OCI-LY3 (cell line): ENCODE measurements around the gene BMP2K.

Source experiments
- H2AFZ ChIP-seq: fragments of 200-600, 300-600 bp; shearing (Covaris generic); 2 replicates; pipeline ENCODE4 v1.6.0; 2014; ENCODE audit warnings: antibody characterized with exemption, low read depth, low read length
- H3K27ac ChIP-seq: fragments of 200-600, 300-600 bp; sonication (generic); 2 replicates; pipeline ENCODE4 v1.5.1; 2014; ENCODE audit warnings: mild to moderate bottlenecking, low read length, moderate library complexity, mixed read lengths
- H3K27me3 ChIP-seq: fragments of 200-600, 300-600 bp; sonication (generic); 2 replicates; pipeline ENCODE4 v1.6.1; 2014; ENCODE audit warnings: low read depth, low read length, mixed read lengths
- H3K36me3 ChIP-seq: fragments of 200-600, 300-600 bp; sonication (generic); replicated peaks from 2 replicates; pipeline ENCODE3; 2014; ENCODE audit warnings: low read depth, low read length, mixed read lengths
- H3K4me1 ChIP-seq: fragments of 300-600, 200-600 bp; sonication (generic); 2 replicates; pipeline ENCODE4 v1.6.1; 2014; ENCODE audit warnings: low read length, mixed read lengths
- H3K4me2 ChIP-seq: fragments of 200-600, 300-600 bp; sonication (generic); 2 replicates; pipeline ENCODE4 v1.6.1; 2014; ENCODE audit warnings: low read length, mixed read lengths
- H3K4me3 ChIP-seq: fragments of 300-600, 200-600 bp; sonication (generic); 2 replicates; pipeline ENCODE4 v1.5.1; 2014; ENCODE audit warnings: antibody characterized with exemption, mild to moderate bottlenecking, low read length, moderate library complexity
- H3K79me2 ChIP-seq: fragments of 300-600, 200-600 bp; shearing (Covaris generic); 2 replicates; pipeline ENCODE4 v1.6.1; 2014; ENCODE audit warnings: mild to moderate bottlenecking, low read length, mixed read lengths
- H3K9ac ChIP-seq: fragments of 300-600, 200-600 bp; shearing (Covaris generic); 2 replicates; pipeline ENCODE4 v1.6.0; 2014; ENCODE audit warnings: mild to moderate bottlenecking, low read length, moderate library complexity
- H3K9me3 ChIP-seq: fragments of 200-600, 300-600 bp; shearing (Covaris generic); 2 replicates; pipeline ENCODE4 v1.6.1; 2014; ENCODE audit warnings: low read length, mixed read lengths; ENCODE audit not compliant: insufficient read depth
- H4K20me1 ChIP-seq: fragments of 200-600, 300-600 bp; sonication (generic); 2 replicates; pipeline ENCODE4 v1.6.1; 2016; ENCODE audit warnings: low read length, mixed read lengths; ENCODE audit not compliant: insufficient read depth
- CTCF ChIP-seq: fragments of 200-600, 300-600 bp; sonication (generic); IDR thresholded peaks from 2 replicates; pipeline ENCODE4 v1.5.1; 2014; ENCODE audit warnings: antibody characterized with exemption, low read length, low read depth
- EZH2phosphoT487 ChIP-seq: fragments of 200-600 bp; shearing (Covaris generic); IDR thresholded peaks from 2 replicates; pipeline ENCODE4 v1.6.1; 2018; ENCODE audit warnings: antibody characterized with exemption, mixed run types, low read depth

BMP2K gene

GRCh38 chr4:78747475-78747922 is 28.7 kb upstream of the BMP2K start:
- TF ChIP-seq EZH2phosphoT487 (no peak), CTCF (no peak)
- H2AFZ ChIP-seq = no peak overlapping the region
- peaks cover 3% of the 10 kb centered on the region for H3K36me3 ChIP-seq
- H3K9me3 ChIP-seq = no peaks in the 10 kb centered on the region
- no peak overlapping the region for H3K9ac ChIP-seq
- peaks cover 49% of the 10 kb centered on the region for H3K4me1 ChIP-seq
- H3K4me3 ChIP-seq = no peak overlapping the region
- H3K79me2 ChIP-seq = no peaks in the 10 kb centered on the region
- H3K27me3 ChIP-seq = no peaks in the 10 kb centered on the region
- no peaks in the 10 kb centered on the region for H4K20me1 ChIP-seq
- H3K27ac ChIP-seq = no peak overlapping the region
- H3K4me2 ChIP-seq = no peak overlapping the region

GRCh38 chr4:78748381-78748780 is 27.8 kb upstream of the BMP2K start:
- Histone ChIP-seq H3K4me3 (no peak overlapping the region), H4K20me1 (no peaks in the 10 kb centered on the region), H3K4me1 (peaks cover 51% of the 10 kb centered on the region), H3K36me3 (peaks cover 3% of the 10 kb centered on the region), H3K79me2 (no peaks in the 10 kb centered on the region), H3K27me3 (no peaks in the 10 kb centered on the region), H3K4me2 (no peak overlapping the region), H3K9ac (no peak overlapping the region), H3K9me3 (no peaks in the 10 kb centered on the region), H2AFZ (no peak overlapping the region), H3K27ac (no peak overlapping the region)
- TF ChIP-seq CTCF (peak; percentile 25; the same call in 1 of the 2 replicates), EZH2phosphoT487 (no peak)

- H3K9ac ChIP-seq = peak overlapping the region; percentile 60
- H3K36me3 ChIP-seq = peaks cover 3% of the 10 kb centered on the region
- no peaks in the 10 kb centered on the region for H3K27me3 ChIP-seq
- no peaks in the 10 kb centered on the region for H4K20me1 ChIP-seq
- no peak overlapping the region for H2AFZ ChIP-seq
- H3K4me1 ChIP-seq = peaks cover 57% of the 10 kb centered on the region
- H3K4me2 ChIP-seq = peak overlapping the region; percentile 85
- no peaks in the 10 kb centered on the region for H3K9me3 ChIP-seq
- H3K27ac ChIP-seq = peak overlapping the region; percentile 91
- H3K4me3 ChIP-seq = peak overlapping the region; percentile 59
- TF ChIP-seq CTCF = no peak
- TF ChIP-seq EZH2phosphoT487 = no peak
- H3K79me2 ChIP-seq = no peaks in the 10 kb centered on the region
These were observed 26.7 kb upstream of the BMP2K start for GRCh38 chr4:78749258-78749971.

- peak overlapping the region; percentile 85 for H3K4me2 ChIP-seq
- no peaks in the 10 kb centered on the region for H4K20me1 ChIP-seq
- H3K27ac ChIP-seq = peak overlapping the region; percentile 91
- H3K36me3 ChIP-seq = peaks cover 3% of the 10 kb centered on the region
- no peaks in the 10 kb centered on the region for H3K9me3 ChIP-seq
- H3K79me2 ChIP-seq = no peaks in the 10 kb centered on the region
- H2AFZ ChIP-seq = no peak overlapping the region
- TF ChIP-seq EZH2phosphoT487 = no peak; the same call in 1 of the 2 replicates
- TF ChIP-seq CTCF = no peak
- H3K4me1 ChIP-seq = peaks cover 57% of the 10 kb centered on the region
- H3K4me3 ChIP-seq = peak overlapping the region; percentile 59
- no peaks in the 10 kb centered on the region for H3K27me3 ChIP-seq
- peak overlapping the region; percentile 66 for H3K9ac ChIP-seq
These were observed 26.0 kb upstream of the BMP2K start for GRCh38 chr4:78749972-78750727.
